ENCODE measurements around the gene COP1. TPM values are rescaled to one million over a fixed set of nuclear protein-coding genes. Genes with fewer than 3 reads are reported as not detected.

Gene COP1
- total and polyA plus RNA-seq, 2 of the 4 experiments (the other 2 are of a cell fraction) = 17.8 to 35.0 TPM

DNA sequence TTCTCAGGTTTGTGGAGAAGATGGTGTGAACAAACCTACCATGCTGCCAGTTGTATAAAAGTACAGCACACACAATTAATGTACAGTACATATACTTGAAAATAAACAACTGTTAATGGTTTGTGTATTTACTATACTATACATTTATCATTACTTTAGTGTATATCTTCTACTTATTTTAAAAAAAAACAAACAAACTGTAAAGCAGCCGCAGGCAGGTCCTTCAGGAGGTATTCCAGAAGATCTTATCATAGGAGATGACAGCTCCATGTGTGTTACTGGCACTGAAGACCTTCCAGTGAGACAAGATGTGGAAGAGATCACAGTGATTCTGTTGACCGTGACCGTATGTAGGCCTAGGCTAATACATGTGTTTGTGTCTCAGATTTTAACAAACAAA lies 155.7 kb downstream of the COP1 start:
- Histone ChIP-seq H3K9me3 (ENCODE audit: control insufficient read depth, insufficient read depth, low read length) (no peaks in the 10 kb centered on the region), H3K27ac (ENCODE audit: insufficient read depth, low read length) (no peak overlapping the region), H2BK15ac (ENCODE audit: low read depth, low read length) (no peak overlapping the region), H2AK9ac (replicated peaks; ENCODE audit: low read depth, low read length, poor library complexity) (no peak overlapping the region), H3K4me3 (ENCODE audit: insufficient read depth, low read depth, low read length) (no peak overlapping the region), H3K14ac (replicated peaks; ENCODE audit: low read depth, low read length) (0 out of 2 replicates have a peak overlapping the region, but pooled peaks have one; percentile 53), H3K9me1 (ENCODE audit: insufficient read depth, low read length) (peaks cover 2% of the 10 kb centered on the region), H2AFZ (replicated peaks; ENCODE audit: low read length, poor library complexity) (no peak overlapping the region), H3K4me2 (ENCODE audit: low read depth, low read length) (no peak overlapping the region), H2BK20ac (ENCODE audit: low read depth, low read length) (no peak overlapping the region), H4K91ac (ENCODE audit: insufficient read depth, low read depth, low read length) (no peak overlapping the region), H3K18ac (ENCODE audit: low read depth, low read length) (peak overlapping the region; percentile 7; the same call in 1 of the 2 replicates), H3K4ac (ENCODE audit: low read depth, low read length) (no peak overlapping the region), H3K27me3 (ENCODE audit: control insufficient read depth, insufficient read depth, low read length) (no peaks in the 10 kb centered on the region), H3K4me1 (ENCODE audit: control insufficient read depth, insufficient read depth, low read length) (0 out of 2 replicates have a peak, but pooled peaks cover 1% of the 10 kb centered on the region), H3K56ac (ENCODE audit: extremely low read depth, insufficient read depth, low read length) (no peak overlapping the region), H3K9ac (ENCODE audit: low read depth, low read length) (no peak overlapping the region), H2BK120ac (ENCODE audit: low read depth, low read length) (no peak overlapping the region), H2AK5ac (ENCODE audit: low read depth, low read length) (no peak overlapping the region), H4K8ac (ENCODE audit: low read depth in 2 of 2, low read length in 2 of 2) (no peak overlapping the region), H3K79me1 (ENCODE audit: low read depth in 1 of 2, low read length in 2 of 2) (peaks cover 7 to 22% of the 10 kb centered on the region in 2 experiments; a peak in 3 of 4 replicates), H4K5ac (ENCODE audit: low read depth, low read length) (no peak overlapping the region), H3K36me3 (ENCODE audit: control insufficient read depth, insufficient read depth, low read length) (0 out of 2 replicates have a peak, but pooled peaks cover 3% of the 10 kb centered on the region), H3K23ac (ENCODE audit: low read depth, low read length) (no peak overlapping the region), H4K20me1 (ENCODE audit: insufficient read depth, low read length) (peaks cover 3% of the 10 kb centered on the region; the same call in 1 of the 2 replicates), H2BK5ac (ENCODE audit: low read depth, low read length, poor library complexity, severe bottlenecking) (peak overlapping the region; percentile 58)
- WGBS, 2 experiments (ENCODE audit: extremely low coverage in 2 of 2, insufficient read length in 1 of 2) = no CpG with 5 or more reads among the region's 3 CpGs
- dilution Hi-C loops (cut with HindIII; ENCODE audit: low sequenced_read_pairs, unreplicated experiment) = no loop called here
- DNase-seq = no peak
- in situ Hi-C loops (cut with MboI; ENCODE audit: low sequenced_read_pairs) = loop anchor here (25.0 kb wide), 1 partner anchor 564 kb away; no protein-coding TSS in a partner anchor
- ChIA-PET POLR2A (ENCODE audit: unreplicated experiment) (no interaction called here), CTCF (no interaction called here)
- no TSS peak for BruUV-seq (replicated peaks)
- no peak for ATAC-seq (ENCODE audit: low read depth)
- TF ChIP-seq RCOR1 (IDR thresholded peaks at IDR 0.05; ENCODE audit: insufficient replicate concordance, low read length) = no peak
- TF ChIP-seq SMC3 (IDR thresholded peaks at IDR 0.05; ENCODE audit: low read depth, low read length) = no peak
- no peak for TF ChIP-seq NFE2L2 (IDR thresholded peaks at IDR 0.05; ENCODE audit: low read depth, low read length)
- TF ChIP-seq, protein P1, sequence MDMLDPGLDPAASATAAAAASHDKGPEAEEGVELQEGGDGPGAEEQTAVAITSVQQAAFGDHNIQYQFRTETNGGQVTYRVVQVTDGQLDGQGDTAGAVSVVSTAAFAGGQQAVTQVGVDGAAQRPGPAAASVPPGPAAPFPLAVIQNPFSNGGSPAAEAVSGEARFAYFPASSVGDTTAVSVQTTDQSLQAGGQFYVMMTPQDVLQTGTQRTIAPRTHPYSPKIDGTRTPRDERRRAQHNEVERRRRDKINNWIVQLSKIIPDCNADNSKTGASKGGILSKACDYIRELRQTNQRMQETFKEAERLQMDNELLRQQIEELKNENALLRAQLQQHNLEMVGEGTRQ (IDR thresholded peaks at IDR 0.05; ENCODE audit: low read depth, low read length) = no peak
- TF ChIP-seq RFX5 (IDR thresholded peaks at IDR 0.05; ENCODE audit: low read depth, low read length) = no peak
- no peak for TF ChIP-seq CHD1 (IDR thresholded peaks at IDR 0.05; ENCODE audit: low read depth, low read length)
- intact Hi-C loops (cut with micrococcal nuclease) = no loop called here

All from IMR-90 (cell line).